B cell (primary cell): ENCODE results near the gene HOXA2. TPM values are rescaled to one million over a fixed set of nuclear protein-coding genes. Genes with fewer than 3 reads are reported as not detected.

ENCODE experiments used
- ATAC-seq: fragments of 200-7000 bp; cut with Tn5 transposase; one replicate; pipeline ENCODE4 v1.10.0; 2021; ENCODE audit warnings: low read depth, mild to moderate bottlenecking, moderate number of reproducible peaks, moderate library complexity
- CTCF ChIA-PET: fragments of 350-600 bp; sonication (Branson Sonifier 250); formaldehyde crosslinking; loops from one replicate; lab custom pipeline; 2021; ENCODE audit warnings: antibody characterized with exemption, inconsistent platforms; lab: Charles Lee
- POLR2A ChIA-PET: fragments of 350-600 bp; sonication (Branson Sonifier 250); formaldehyde crosslinking; loops from one replicate; lab custom pipeline; 2021; ENCODE audit warnings: antibody characterized with exemption; lab: Charles Lee
- DNase-seq: peaks from one replicate; pipeline ENCODE4 v3.0.0; 2013
- H2AFZ ChIP-seq: 2 replicates; pipeline ENCODE4 v1.6.1; 2012; ENCODE audit warnings: mild to moderate bottlenecking, low read depth, low read length; ENCODE audit not compliant: insufficient read depth, poor library complexity, severe bottlenecking
- H3K27ac ChIP-seq, 2 donors: 1 replicate in 1 of 2; 2 replicates in 1 of 2; pipeline ENCODE4 v1.5.1; 2012 to 2013; ENCODE audit warnings: low read length in 2 of 2, mild to moderate bottlenecking in 2 of 2, moderate library complexity in 1 of 2
- H3K27me3 ChIP-seq, 4 experiments: fragments of 200-600 bp in 1 of 4; sonication (generic) in 1 of 4; replicated peaks in 1 of 4; 1 replicate in 2 of 4; 2 replicates in 2 of 4; pipeline versions ENCODE4 v1.6.1 to v1.7.0; 2013 to 2016; ENCODE audit warnings: low read length in 3 of 4, mild to moderate bottlenecking in 2 of 4, mixed read lengths in 1 of 4, moderate library complexity in 1 of 4; ENCODE audit not compliant: insufficient read depth in 4 of 4, control insufficient read depth in 3 of 4; ENCODE audit errors: control extremely low read depth in 1 of 4
- H3K36me3 ChIP-seq, 2 experiments: replicated peaks in 1 of 2; 1 replicate in 1 of 2; 2 replicates in 1 of 2; pipeline versions ENCODE4 v1.6.1 to v1.7.1; 2013; ENCODE audit warnings: low read length in 1 of 2; ENCODE audit not compliant: insufficient read depth in 2 of 2, control insufficient read depth in 1 of 2; ENCODE audit errors: control extremely low read depth in 1 of 2, extremely low read depth in 1 of 2
- H3K4me1 ChIP-seq, 2 donors: fragments of 200-600 bp in 1 of 2; sonication (generic) in 1 of 2; 1 replicate in 1 of 2; 2 replicates in 1 of 2; pipeline versions ENCODE4 v1.5.1 to v1.6.1; 2013 to 2017; ENCODE audit warnings: low read length in 2 of 2; ENCODE audit not compliant: control insufficient read depth in 2 of 2, insufficient read depth in 2 of 2
- H3K4me2 ChIP-seq: replicated peaks from 2 replicates; pipeline ENCODE3; 2012; ENCODE audit warnings: mild to moderate bottlenecking, low read depth, low read length; ENCODE audit not compliant: poor library complexity, severe bottlenecking
- H3K4me3 ChIP-seq, 5 experiments: fragments of 200-600 bp in 1 of 5; sonication (generic) in 1 of 5; 1 replicate in 3 of 5; 2 replicates in 2 of 5; pipeline versions ENCODE4 v1.5.1 to v1.7.0; 2011 to 2016; ENCODE audit warnings: low read length in 4 of 5, mild to moderate bottlenecking in 4 of 5, low read depth in 2 of 5, control low read depth in 1 of 5, moderate library complexity in 1 of 5; ENCODE audit not compliant: insufficient read depth in 1 of 5; ENCODE audit errors: control extremely low read depth in 1 of 5, extremely low read depth in 1 of 5
- H3K79me2 ChIP-seq: fragments of 200-600 bp; sonication (generic); one replicate; pipeline ENCODE4 v1.6.0; 2016; ENCODE audit warnings: low read length; ENCODE audit not compliant: control insufficient read depth, insufficient read depth
- H3K9ac ChIP-seq: fragments of 200-600 bp; sonication (generic); 2 replicates; pipeline ENCODE4 v1.6.1; 2017; ENCODE audit warnings: mild to moderate bottlenecking, low read length, moderate library complexity
- H3K9me3 ChIP-seq, 3 donors: one replicate each; pipeline versions ENCODE4 v1.6.1 to v1.7.1; 2013; ENCODE audit warnings: low read length in 2 of 3; ENCODE audit not compliant: control insufficient read depth in 2 of 3, insufficient read depth in 1 of 3; ENCODE audit errors: control extremely low read depth in 1 of 3
- H4K20me1 ChIP-seq: 2 replicates; pipeline ENCODE4 v1.6.0; 2012; ENCODE audit warnings: mild to moderate bottlenecking, low read length; ENCODE audit not compliant: insufficient read depth, control insufficient read depth, poor library complexity, severe bottlenecking
- H3K27ac Mint-ChIP-seq: one replicate; pipeline ENCODE4 v1.8.0; 2021; ENCODE audit warnings: mixed read lengths
- H3K27me3 Mint-ChIP-seq: one replicate; pipeline ENCODE4 v1.8.0; 2021; ENCODE audit warnings: mixed read lengths
- H3K4me1 Mint-ChIP-seq: one replicate; pipeline ENCODE4 v1.8.0; 2021; ENCODE audit warnings: mixed read lengths
- H3K4me3 Mint-ChIP-seq: one replicate; pipeline ENCODE4 v1.8.0; 2021; ENCODE audit warnings: mixed read lengths
- H3K9me3 Mint-ChIP-seq: one replicate; pipeline ENCODE4 v1.8.0; 2022; ENCODE audit warnings: mixed read lengths; ENCODE audit not compliant: insufficient read depth
- EZH2 ChIP-seq: IDR thresholded peaks from 2 replicates; pipeline ENCODE4 v1.6.1; 2012; ENCODE audit warnings: borderline replicate concordance, low read depth, mild to moderate bottlenecking, moderate library complexity, low read length; ENCODE audit not compliant: insufficient read depth, poor library complexity, severe bottlenecking
- WGBS: methylation state at CpG from one replicate; pipeline ENCODE4 v1.1.5; 2013; ENCODE audit warnings: missing lambda C conversion rate; ENCODE audit not compliant: insufficient coverage; 5-methylcytosine and 5-hydroxymethylcytosine counted together
- intact Hi-C: fragments of 100-400 bp; cut with micrococcal nuclease; formaldehyde crosslinking; loops from one replicate; pipeline ENCODE4 v1.10.0; 2022
- polyA plus RNA-seq: library from polyadenylated mRNA; depleted of rRNA; stranded (reverse); fragments of >200 nt; gene quantifications from 2 replicates; pipeline ENCODE4 v1.2.3, GENCODE V29; 2012
- total RNA-seq, 2 donors: library from RNA; stranded (reverse); fragments of 120-200 nt in 1 of 2; gene quantifications; 1 replicate in 1 of 2; 2 replicates in 1 of 2; pipeline versions ENCODE4 v1.2.3 to v1.2.4, GENCODE V29; 2013 to 2022
- TF ChIP-seq, protein P1 (sequence below): fragments of 200-600 bp; IDR thresholded peaks from one replicate; pipeline ENCODE4 v1.8.0; 2022; ENCODE audit warnings: antibody characterized with exemption, mild to moderate bottlenecking

The HOXA2 gene
- total and polyA plus RNA-seq, 2 donors (not counting 1 experiment from before 2014, with no cell fraction given), result not detected

GRCh38 chr7:27142580-27143022 is 40.1 kb upstream of the HOXA2 start:
- ATAC-seq, result no peak
- ChIA-PET CTCF (interaction anchor here (1.3 kb wide), 1 partner anchor 11 kb away, joined by 3 read pairs; no protein-coding TSS in a partner anchor), POLR2A (interaction anchor here (0.6 kb wide), 1 partner anchor 1051 kb away, joined by 5 read pairs; no protein-coding TSS in a partner anchor)
- intact Hi-C loops, result no loop called here
- Histone ChIP-seq H3K9ac (no peak overlapping the region), H3K27me3 (peaks cover 0 to 58% (median 27%) of the 10 kb centered on the region in 4 experiments), H3K4me2 (peak overlapping the region; percentile 47), H2AFZ (no peak overlapping the region), H4K20me1 (no peaks in the 10 kb centered on the region), H3K9me3 (peaks cover 0 to 47% (median 0%) of the 10 kb centered on the region in 3 donors), H3K36me3 (no peaks in the 10 kb centered on the region), H3K4me3 (peak overlapping the region in 1 of 5 experiments; percentile 35), H3K79me2 (no peaks in the 10 kb centered on the region), H3K4me1 (peaks cover 6 to 7% of the 10 kb centered on the region in 2 donors), H3K27ac (no peak overlapping the region)
- peak overlapping the region; percentile 65 for H3K4me3 Mint-ChIP-seq
- H3K9me3 Mint-ChIP-seq, result no peaks in the 10 kb centered on the region
- TF ChIP-seq, protein P1, sequence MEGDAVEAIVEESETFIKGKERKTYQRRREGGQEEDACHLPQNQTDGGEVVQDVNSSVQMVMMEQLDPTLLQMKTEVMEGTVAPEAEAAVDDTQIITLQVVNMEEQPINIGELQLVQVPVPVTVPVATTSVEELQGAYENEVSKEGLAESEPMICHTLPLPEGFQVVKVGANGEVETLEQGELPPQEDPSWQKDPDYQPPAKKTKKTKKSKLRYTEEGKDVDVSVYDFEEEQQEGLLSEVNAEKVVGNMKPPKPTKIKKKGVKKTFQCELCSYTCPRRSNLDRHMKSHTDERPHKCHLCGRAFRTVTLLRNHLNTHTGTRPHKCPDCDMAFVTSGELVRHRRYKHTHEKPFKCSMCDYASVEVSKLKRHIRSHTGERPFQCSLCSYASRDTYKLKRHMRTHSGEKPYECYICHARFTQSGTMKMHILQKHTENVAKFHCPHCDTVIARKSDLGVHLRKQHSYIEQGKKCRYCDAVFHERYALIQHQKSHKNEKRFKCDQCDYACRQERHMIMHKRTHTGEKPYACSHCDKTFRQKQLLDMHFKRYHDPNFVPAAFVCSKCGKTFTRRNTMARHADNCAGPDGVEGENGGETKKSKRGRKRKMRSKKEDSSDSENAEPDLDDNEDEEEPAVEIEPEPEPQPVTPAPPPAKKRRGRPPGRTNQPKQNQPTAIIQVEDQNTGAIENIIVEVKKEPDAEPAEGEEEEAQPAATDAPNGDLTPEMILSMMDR, result no peak
- no peak for TF ChIP-seq EZH2
- peak overlapping the region; percentile 26 for H3K27ac Mint-ChIP-seq
- no peak for DNase-seq
- WGBS, result 71% methylated on average over 27 of the region's 29 CpGs
- peaks cover 59% of the 10 kb centered on the region for H3K27me3 Mint-ChIP-seq
- peaks cover 9% of the 10 kb centered on the region for H3K4me1 Mint-ChIP-seq

DNA sequence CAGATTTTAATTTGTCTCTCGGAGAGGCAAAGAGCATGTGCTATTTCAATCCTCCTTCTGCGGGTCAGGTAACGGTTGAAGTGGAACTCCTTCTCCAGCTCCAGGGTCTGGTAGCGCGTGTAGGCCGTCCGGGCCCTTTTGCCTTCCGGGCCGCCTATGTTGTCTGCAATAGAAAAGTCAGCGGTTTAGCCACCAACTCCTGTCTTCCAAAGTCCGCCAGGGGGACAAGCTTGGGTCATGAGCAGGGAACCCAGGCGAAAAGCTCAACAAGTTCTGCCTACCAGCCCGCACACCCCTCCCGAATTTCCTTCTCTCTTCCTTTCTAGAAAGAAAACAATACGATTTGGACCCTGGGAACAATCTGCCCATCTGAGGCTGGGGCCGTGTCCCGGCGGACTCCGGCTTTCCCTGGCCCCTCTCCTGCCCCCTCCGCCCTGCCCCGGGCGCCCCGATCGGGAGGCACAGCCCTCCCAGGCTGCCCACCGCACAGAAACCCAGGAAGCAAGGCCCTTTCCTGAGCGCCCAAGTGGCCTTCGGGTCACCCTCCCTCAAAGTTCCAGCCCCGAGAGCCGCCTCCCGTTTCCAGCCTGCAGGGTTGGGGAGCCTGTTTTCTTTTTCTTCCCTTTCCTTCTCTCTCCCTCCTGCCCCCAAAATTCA is 39.6 kb upstream of the HOXA2 start:
- Histone ChIP-seq H3K27me3 (peaks cover 0 to 55% (median 26%) of the 10 kb centered on the region in 4 experiments), H2AFZ (no peak overlapping the region), H3K27ac (no peak overlapping the region), H3K4me3 (no peak overlapping the region), H4K20me1 (no peaks in the 10 kb centered on the region), H3K36me3 (no peaks in the 10 kb centered on the region), H3K9me3 (peaks cover 0 to 42% (median 0%) of the 10 kb centered on the region in 3 donors), H3K4me2 (no peak overlapping the region), H3K79me2 (no peaks in the 10 kb centered on the region), H3K9ac (no peak overlapping the region), H3K4me1 (peaks cover under 1 to 2% of the 10 kb centered on the region in 2 donors)
- no peak for ATAC-seq
- H3K27ac Mint-ChIP-seq, result no peak overlapping the region
- no peak overlapping the region for H3K4me3 Mint-ChIP-seq
- TF ChIP-seq, protein P1, result no peak
- no peak for TF ChIP-seq EZH2
- no peaks in the 10 kb centered on the region for H3K9me3 Mint-ChIP-seq
- DNase-seq, result no peak
- H3K27me3 Mint-ChIP-seq, result peaks cover 59% of the 10 kb centered on the region
- 82% methylated on average over 26 of the region's 30 CpGs for WGBS
- intact Hi-C loops, result no loop called here
- POLR2A ChIA-PET, result no interaction called here
- CTCF ChIA-PET, result interaction anchor here (0.9 kb wide), 1 partner anchor 14 kb away, joined by 4 read pairs; no protein-coding TSS in a partner anchor
- H3K4me1 Mint-ChIP-seq, result peaks cover 4% of the 10 kb centered on the region
